ENCODE results near the gene FRAT2.

Gene FRAT2

GRCh38 chr10:97327348-97328294 lies 6.9 kb downstream of the FRAT2 start:
- Histone ChIP-seq H3K9ac (peak overlapping the region in 6 of 11 experiments; percentile 7 to 99 (median 77); a peak in 7 of 22 replicates), H4K20me1 (peaks cover 35 to 100% (median 79%) of the 10 kb centered on the region in 11 experiments), H3K36me3 (peaks cover 19 to 66% (median 53%) of the 10 kb centered on the region in 11 experiments), H3K27me3 (no peaks in the 10 kb centered on the region; a peak in 1 of 22 replicates), H3K4me1 (peaks cover 32 to 90% (median 62%) of the 10 kb centered on the region in 10 experiments), H3K4me2 (peak overlapping the region in 8 of 11 experiments; percentile 20 to 99 (median 92); a peak in 13 of 22 replicates), H3K9me3 (replicated peaks in 1 of 11) (peaks cover 0 to 12% (median 0%) of the 10 kb centered on the region in 11 experiments; a peak in 2 of 22 replicates), H3K4me3 (peak overlapping the region in 1 of 10 experiments; percentile 97; a peak in 1 of 20 replicates), H3K27ac (peak overlapping the region in 6 of 11 experiments; percentile 3 to 50 (median 24); a peak in 9 of 22 replicates)
- TF ChIP-seq Cebpa-rat (IDR thresholded peaks at IDR 0.05), result no peak

DNA sequence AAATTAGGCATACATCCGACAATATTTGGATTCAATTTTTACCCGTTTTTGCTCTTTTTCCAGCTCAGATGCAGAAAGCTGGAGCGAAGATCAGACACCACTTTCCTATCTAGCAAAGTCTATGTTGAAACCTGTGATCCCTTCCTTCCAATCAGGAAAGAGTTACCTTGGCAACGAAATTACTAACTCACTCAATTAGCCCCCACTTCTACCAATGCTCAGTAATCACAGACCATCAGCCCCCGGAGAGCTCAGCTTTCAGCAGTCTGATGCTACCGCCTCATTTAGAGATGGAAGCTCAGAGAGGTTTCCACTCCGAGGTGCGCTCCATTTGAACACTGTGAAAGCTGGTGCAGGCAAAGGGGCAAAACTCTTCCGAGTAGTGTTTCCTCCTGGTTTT lies 8.8 kb downstream of the FRAT2 start:
- Histone ChIP-seq H3K4me2 (peak overlapping the region in 1 of 11 experiments; percentile 98; a peak in 3 of 22 replicates), H3K4me1 (peaks cover 32 to 92% (median 63%) of the 10 kb centered on the region in 10 experiments), H3K27me3 (peaks cover 0 to 7% (median 0%) of the 10 kb centered on the region in 11 experiments; a peak in 2 of 22 replicates), H3K36me3 (peaks cover 19 to 56% (median 47%) of the 10 kb centered on the region in 11 experiments), H3K9me3 (replicated peaks in 1 of 11) (no peaks in the 10 kb centered on the region), H3K27ac (peak overlapping the region in 2 of 11 experiments; percentile 0 to 12; a peak in 1 of 22 replicates), H3K4me3 (no peak overlapping the region), H4K20me1 (peaks cover 16 to 98% (median 68%) of the 10 kb centered on the region in 11 experiments; a peak in 21 of 22 replicates), H3K9ac (no peak overlapping the region)
- no peak for TF ChIP-seq Cebpa-rat (IDR thresholded peaks at IDR 0.05)

- peak overlapping the region in 6 of 11 experiments; percentile 1 to 100 (median 100); a peak in 5 of 22 replicates for H3K9ac ChIP-seq
- H4K20me1 ChIP-seq, result peaks cover 9 to 87% (median 53%) of the 10 kb centered on the region in 11 experiments; a peak in 20 of 22 replicates
- TF ChIP-seq Cebpa-rat (IDR thresholded peaks at IDR 0.05), result no peak
- peak overlapping the region in 10 of 11 experiments; percentile 3 to 99 (median 91); a peak in 15 of 22 replicates for H3K4me2 ChIP-seq
- H3K9me3 ChIP-seq (replicated peaks in 1 of 11), result no peaks in the 10 kb centered on the region
- H3K27me3 ChIP-seq, result peaks cover 0 to 7% (median 0%) of the 10 kb centered on the region in 11 experiments; a peak in 2 of 22 replicates
- H3K4me1 ChIP-seq, result peaks cover 34 to 70% (median 46%) of the 10 kb centered on the region in 10 experiments
- peak overlapping the region in 2 of 10 experiments; percentile 98 to 100; a peak in 3 of 20 replicates for H3K4me3 ChIP-seq
- H3K36me3 ChIP-seq, result peaks cover 2 to 43% (median 24%) of the 10 kb centered on the region in 11 experiments; a peak in 20 of 22 replicates
- peak overlapping the region in 9 of 11 experiments; percentile 4 to 100 (median 99); a peak in 12 of 22 replicates for H3K27ac ChIP-seq
Measured at GRCh38 chr10:97323501-97323900, 11.0 kb downstream of the FRAT2 start.

- Histone ChIP-seq H3K4me2 (peak overlapping the region; percentile 71 to 99 (median 95)), H3K27ac (peak overlapping the region; percentile 98 to 100 (median 100); a peak in 21 of 22 replicates), H3K9ac (peak overlapping the region; percentile 96 to 100 (median 99)), H3K9me3 (replicated peaks in 1 of 11) (no peaks in the 10 kb centered on the region), H4K20me1 (peaks cover 6 to 70% (median 37%) of the 10 kb centered on the region in 11 experiments; a peak in 16 of 22 replicates), H3K36me3 (peaks cover 0 to 31% (median 9%) of the 10 kb centered on the region in 11 experiments; a peak in 11 of 22 replicates), H3K27me3 (peaks cover 0 to 7% (median 0%) of the 10 kb centered on the region in 11 experiments; a peak in 2 of 22 replicates), H3K4me1 (peaks cover 36 to 69% (median 47%) of the 10 kb centered on the region in 10 experiments), H3K4me3 (peak overlapping the region; percentile 82 to 100 (median 96))
- no peak for TF ChIP-seq Cebpa-rat (IDR thresholded peaks at IDR 0.05)
Measured at GRCh38 chr10:97321804-97322190, 12.7 kb downstream of the FRAT2 start.

GRCh38 chr10:97321032-97321803 lies 13.3 kb downstream of the FRAT2 start:
- H3K9me3 ChIP-seq (replicated peaks in 1 of 11), result no peaks in the 10 kb centered on the region
- H3K4me1 ChIP-seq, result peaks cover 36 to 69% (median 47%) of the 10 kb centered on the region in 10 experiments
- H3K4me3 ChIP-seq, result peak overlapping the region; percentile 82 to 100 (median 96)
- TF ChIP-seq Cebpa-rat (IDR thresholded peaks at IDR 0.05), result no peak; a peak in 1 of 22 replicates
- peaks cover 0 to 30% (median 9%) of the 10 kb centered on the region in 11 experiments; a peak in 11 of 22 replicates for H3K36me3 ChIP-seq
- peak overlapping the region; percentile 96 to 100 (median 99) for H3K9ac ChIP-seq
- H3K27me3 ChIP-seq, result peaks cover 0 to 7% (median 0%) of the 10 kb centered on the region in 11 experiments; a peak in 2 of 22 replicates
- H3K27ac ChIP-seq, result peak overlapping the region; percentile 98 to 100 (median 100)
- H3K4me2 ChIP-seq, result peak overlapping the region; percentile 71 to 99 (median 95)
- peaks cover 6 to 64% (median 31%) of the 10 kb centered on the region in 11 experiments; a peak in 16 of 22 replicates for H4K20me1 ChIP-seq

- no peak for TF ChIP-seq Cebpa-rat (IDR thresholded peaks at IDR 0.05)
- Histone ChIP-seq H3K27ac (peak overlapping the region; percentile 98 to 100 (median 100)), H3K4me2 (peak overlapping the region; percentile 71 to 99 (median 95)), H3K36me3 (peaks cover 0 to 30% (median 9%) of the 10 kb centered on the region in 11 experiments; a peak in 11 of 22 replicates), H3K9ac (peak overlapping the region; percentile 96 to 100 (median 99)), H3K4me3 (peak overlapping the region; percentile 82 to 100 (median 96)), H3K4me1 (peaks cover 36 to 69% (median 45%) of the 10 kb centered on the region in 10 experiments), H3K27me3 (peaks cover 0 to 7% (median 0%) of the 10 kb centered on the region in 11 experiments; a peak in 2 of 22 replicates), H3K9me3 (replicated peaks in 1 of 11) (no peaks in the 10 kb centered on the region), H4K20me1 (peaks cover 6 to 57% (median 24%) of the 10 kb centered on the region in 11 experiments; a peak in 16 of 22 replicates)
Measured at GRCh38 chr10:97320480-97321031, 14.0 kb downstream of the FRAT2 start.

GRCh38 chr10:97319671-97320479 lies 14.7 kb downstream of the FRAT2 start:
- Histone ChIP-seq H3K36me3 (peaks cover 0 to 30% (median 9%) of the 10 kb centered on the region in 11 experiments; a peak in 11 of 22 replicates), H3K4me1 (peaks cover 36 to 70% (median 45%) of the 10 kb centered on the region in 10 experiments), H3K4me2 (peak overlapping the region; percentile 71 to 99 (median 95)), H3K27ac (peak overlapping the region; percentile 98 to 100 (median 100)), H3K9ac (peak overlapping the region; percentile 96 to 100 (median 99)), H3K9me3 (replicated peaks in 1 of 11) (no peaks in the 10 kb centered on the region), H3K27me3 (peaks cover 0 to 7% (median 0%) of the 10 kb centered on the region in 11 experiments; a peak in 2 of 22 replicates), H3K4me3 (peak overlapping the region; percentile 82 to 100 (median 96)), H4K20me1 (peaks cover 6 to 51% (median 22%) of the 10 kb centered on the region in 11 experiments; a peak in 15 of 22 replicates)
- no peak for TF ChIP-seq Cebpa-rat (IDR thresholded peaks at IDR 0.05)
